ENCODE results near the gene CNDP2. TPM values are rescaled to one million over a fixed set of nuclear protein-coding genes. Genes with fewer than 3 reads are reported as not detected.

Gene CNDP2
- total RNA-seq, 4 donors from 2014 or later = 58.4 to 79.9 (median 69.5) TPM

DNA sequence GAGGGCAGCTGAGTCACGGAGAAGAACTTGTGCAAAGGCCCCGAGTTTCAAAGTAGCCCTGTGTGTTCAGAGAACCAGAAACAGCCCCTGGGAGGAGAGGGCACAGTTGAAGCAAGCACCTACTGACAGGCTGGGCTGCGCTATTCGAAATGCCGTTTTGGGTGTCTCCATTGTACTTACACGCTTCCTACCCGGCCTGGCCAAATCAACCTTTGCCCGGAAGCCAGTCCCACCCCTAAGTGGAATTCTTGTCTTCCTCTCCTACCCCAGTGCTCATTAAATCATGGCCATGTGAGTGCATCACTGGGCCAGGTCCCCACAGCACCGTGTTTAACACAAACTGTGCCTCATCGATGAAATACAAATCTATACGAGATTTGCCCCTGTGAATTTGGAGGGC lies 45.0 kb upstream of the CNDP2 start:
- H3K27ac ChIP-seq = no peak overlapping the region
- TF ChIP-seq POLR2AphosphoS5 (IDR thresholded peaks at IDR 0.05) (no peak), CTCF (IDR thresholded peaks at IDR 0.05) (no peak)
- peaks cover 28% of the 10 kb centered on the region for H3K27me3 ChIP-seq
- no peak overlapping the region for H3K4me3 ChIP-seq
- H3K9me3 ChIP-seq = no peaks in the 10 kb centered on the region
- DNase-seq (ENCODE audit: low spot score in 2 of 2) = peak in 1 of 2 donors; percentile 47
- 83% methylated on average over 11 of the region's 11 CpGs for WGBS
- no peaks in the 10 kb centered on the region for H3K36me3 ChIP-seq
- H3K4me1 ChIP-seq = peaks cover 5% of the 10 kb centered on the region

DNA sequence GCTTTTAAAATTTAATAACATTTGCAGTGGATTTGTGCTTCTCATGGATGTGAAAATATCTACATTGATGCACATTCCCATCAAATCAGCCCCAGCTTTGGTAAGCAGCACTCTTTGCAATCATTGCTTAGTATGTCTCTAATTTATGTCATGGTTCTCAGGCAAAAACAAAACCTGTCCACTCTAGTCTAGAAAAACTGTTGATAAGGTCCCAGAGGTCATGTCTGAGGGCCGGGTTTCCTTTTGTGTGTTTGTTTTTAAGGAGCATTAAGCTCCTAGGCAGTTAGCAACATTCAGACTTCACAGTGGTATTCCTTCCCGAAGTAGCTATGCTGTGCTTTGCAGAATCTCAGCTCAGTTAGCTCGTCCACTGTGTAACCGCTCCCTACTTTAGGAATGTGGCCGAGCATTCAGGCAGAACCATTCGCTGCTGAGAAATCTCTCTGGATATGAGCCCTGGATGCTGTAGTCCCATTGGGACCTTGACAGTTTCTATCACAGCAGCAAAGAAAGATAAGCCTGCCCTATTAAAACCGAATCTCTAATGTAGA lies 43.1 kb upstream of the CNDP2 start:
- peak in 1 of 2 donors; percentile 6 for DNase-seq (ENCODE audit: low spot score in 2 of 2)
- Histone ChIP-seq H3K27ac (no peak overlapping the region), H3K4me3 (no peak overlapping the region), H3K27me3 (peaks cover 45% of the 10 kb centered on the region), H3K9me3 (no peaks in the 10 kb centered on the region), H3K4me1 (peaks cover 22% of the 10 kb centered on the region), H3K36me3 (no peaks in the 10 kb centered on the region)
- 45% methylated on average over 7 of the region's 7 CpGs for WGBS
- no peak for TF ChIP-seq POLR2AphosphoS5 (IDR thresholded peaks at IDR 0.05)
- TF ChIP-seq POLR2A (IDR thresholded peaks at IDR 0.05) = no peak
- no peak for TF ChIP-seq CTCF (IDR thresholded peaks at IDR 0.05)
- TF ChIP-seq EP300 (IDR thresholded peaks at IDR 0.05) = no peak

DNA sequence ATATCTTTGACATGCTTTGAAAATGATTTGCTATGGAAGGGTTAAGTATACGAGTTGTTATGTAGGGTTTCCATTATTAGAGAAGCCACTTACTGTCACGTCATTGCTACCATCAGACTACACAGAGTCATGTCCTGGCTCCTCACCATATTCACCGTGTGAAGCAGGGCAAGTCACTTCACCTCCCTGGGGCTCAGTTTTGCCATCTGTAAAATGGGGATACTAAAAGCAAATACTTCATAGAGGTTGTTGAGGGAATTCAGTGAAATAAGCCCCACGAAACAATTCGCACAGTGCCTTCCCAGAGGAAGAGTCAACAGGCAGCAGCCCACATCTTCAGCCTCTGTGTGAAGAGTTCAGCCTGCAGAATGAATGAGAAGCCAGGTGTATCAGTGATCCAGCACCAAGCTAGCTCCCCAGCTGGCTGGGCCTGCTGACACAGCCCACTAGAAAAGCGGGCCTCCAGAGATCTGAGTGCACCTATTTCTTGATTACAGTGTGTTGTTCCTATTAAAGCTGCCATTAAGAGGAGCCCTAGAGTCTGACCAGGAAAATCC lies 42.4 kb upstream of the CNDP2 start:
- Histone ChIP-seq H3K4me3 (no peak overlapping the region), H3K27ac (no peak overlapping the region), H3K27me3 (peaks cover 45% of the 10 kb centered on the region), H3K9me3 (no peaks in the 10 kb centered on the region), H3K36me3 (no peaks in the 10 kb centered on the region), H3K4me1 (peaks cover 25% of the 10 kb centered on the region)
- no peak for TF ChIP-seq POLR2A (IDR thresholded peaks at IDR 0.05)
- TF ChIP-seq EP300 (IDR thresholded peaks at IDR 0.05) = no peak
- TF ChIP-seq CTCF (IDR thresholded peaks at IDR 0.05) = no peak
- no peak for TF ChIP-seq POLR2AphosphoS5 (IDR thresholded peaks at IDR 0.05)
- 84% methylated on average over 6 of the region's 6 CpGs for WGBS
- DNase-seq (ENCODE audit: low spot score in 2 of 2) = peak in 1 of 2 donors; percentile 29

DNA sequence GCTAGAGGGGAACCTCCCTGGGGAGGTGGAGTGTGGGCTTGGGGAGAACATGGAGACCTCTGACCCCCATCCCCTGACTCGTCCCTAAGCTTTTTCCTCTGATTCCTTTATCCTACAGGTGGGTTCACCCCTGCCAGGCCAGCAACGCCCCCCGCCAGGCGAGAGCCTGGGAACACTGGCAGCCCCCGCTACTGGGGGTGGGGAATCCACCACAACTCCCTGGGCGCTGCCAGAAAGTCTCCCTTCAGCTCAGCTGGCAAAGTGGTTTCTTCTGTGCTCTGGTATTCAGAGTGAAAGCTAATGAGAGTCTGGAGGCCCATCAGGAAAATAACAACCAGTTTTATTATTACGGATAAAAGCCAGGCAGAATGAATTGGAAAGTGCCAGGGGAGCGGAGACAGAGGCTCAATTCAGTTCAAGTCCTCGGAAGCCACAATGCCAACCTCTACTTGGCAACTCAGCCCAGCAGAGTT lies 41.8 kb upstream of the CNDP2 start:
- DNase-seq (ENCODE audit: low spot score in 2 of 2) = peak in 1 of 2 donors; percentile 52
- Histone ChIP-seq H3K27me3 (peaks cover 45% of the 10 kb centered on the region), H3K27ac (no peak overlapping the region), H3K9me3 (no peaks in the 10 kb centered on the region), H3K36me3 (no peaks in the 10 kb centered on the region), H3K4me3 (no peak overlapping the region), H3K4me1 (peaks cover 25% of the 10 kb centered on the region)
- WGBS = 83% methylated on average over 8 of the region's 9 CpGs
- TF ChIP-seq POLR2AphosphoS5 (IDR thresholded peaks at IDR 0.05) (no peak), CTCF (IDR thresholded peaks at IDR 0.05) (no peak), EP300 (IDR thresholded peaks at IDR 0.05) (no peak), POLR2A (IDR thresholded peaks at IDR 0.05) (no peak)

GRCh38 chr18:74455386-74455785 lies 40.8 kb upstream of the CNDP2 start:
- WGBS = 95% methylated on average over 10 of the region's 10 CpGs
- no peak for TF ChIP-seq CTCF (IDR thresholded peaks at IDR 0.05)
- no peak for TF ChIP-seq EP300 (IDR thresholded peaks at IDR 0.05)
- no peak for TF ChIP-seq POLR2A (IDR thresholded peaks at IDR 0.05)
- TF ChIP-seq POLR2AphosphoS5 (IDR thresholded peaks at IDR 0.05) = no peak
- Histone ChIP-seq H3K4me1 (peaks cover 25% of the 10 kb centered on the region), H3K4me3 (no peak overlapping the region), H3K36me3 (no peaks in the 10 kb centered on the region), H3K27ac (no peak overlapping the region), H3K27me3 (peaks cover 48% of the 10 kb centered on the region), H3K9me3 (no peaks in the 10 kb centered on the region)
- peak in 1 of 2 donors; percentile 53 for DNase-seq (ENCODE audit: low spot score in 2 of 2)
